K562 (cell line): ENCODE results near the gene RARRES1. TPM values are rescaled to one million over a fixed set of nuclear protein-coding genes. Genes with fewer than 3 reads are reported as not detected.

ENCODE experiments used
- ADNP ChIP-seq: fragments of 200-800 bp; sonication (Bioruptor generic); IDR thresholded peaks from 2 replicates; pipeline ENCODE4 v1.6.1; 2016; ENCODE audit warnings: missing genetic modification characterization, missing compliant biosample characterization
- ATF7 ChIP-seq: fragments of 450-650 bp; IDR thresholded peaks from 2 replicates; pipeline ENCODE4 v1.7.1; 2014; ENCODE audit warnings: mild to moderate bottlenecking, moderate library complexity
- BDP1 ChIP-seq: IDR thresholded peaks from 3 replicates; pipeline ENCODE4 v1.6.1; 2011; ENCODE audit not compliant: insufficient read length, insufficient read depth
- BRF1 ChIP-seq: IDR thresholded peaks from 3 replicates; pipeline ENCODE4 v1.6.1; 2011; ENCODE audit warnings: borderline replicate concordance, mild to moderate bottlenecking; ENCODE audit not compliant: insufficient read length; ENCODE audit errors: extremely low read depth
- CBFA2T3 ChIP-seq: fragments of 450-650 bp; IDR thresholded peaks from 2 replicates; pipeline ENCODE4 v1.6.1; 2017
- CHD2 ChIP-seq: IDR thresholded peaks from 2 replicates; pipeline ENCODE4 v1.6.1; 2011; ENCODE audit warnings: low read depth, low read length
- CREB3L1 ChIP-seq: fragments of 450-650 bp; IDR thresholded peaks from 2 replicates; pipeline ENCODE4 v1.6.1; 2014; ENCODE audit warnings: low read depth, mild to moderate bottlenecking, moderate library complexity, borderline replicate concordance
- DLX4 ChIP-seq: fragments of 250-450 bp; sonication (Bioruptor Pico); IDR thresholded peaks from 2 replicates; pipeline ENCODE4 v1.6.1; 2021; ENCODE audit warnings: mild to moderate bottlenecking
- DPF2 ChIP-seq: fragments of 450-650 bp; IDR thresholded peaks from 2 replicates; pipeline ENCODE4 v1.6.1; 2016
- HDAC1 ChIP-seq, 2 experiments: fragments of 450-650 bp; IDR thresholded peaks; 2 replicates each; pipeline ENCODE4 v1.6.1; 2016 to 2017; ENCODE audit warnings: inconsistent platforms in 1 of 2, mild to moderate bottlenecking in 1 of 2, moderate library complexity in 1 of 2
- IRF9 ChIP-seq: fragments of 450-650 bp; IDR thresholded peaks from 2 replicates; pipeline ENCODE4 v1.6.1; 2016; ENCODE audit warnings: missing biosample characterization, missing genetic modification characterization
- NEUROD1 ChIP-seq: fragments of 150-350 bp; IDR thresholded peaks from 2 replicates; pipeline ENCODE4 v1.6.1; 2014; ENCODE audit warnings: borderline replicate concordance, low read length, low read depth; ENCODE audit not compliant: partially characterized antibody
- NONO ChIP-seq, 2 experiments: fragments of 200-400 bp in 1 of 2; fragments of 450-650 bp in 1 of 2; formaldehyde crosslinking in 1 of 2; IDR thresholded peaks; 2 replicates each; pipeline ENCODE4 v1.6.1; 2017; ENCODE audit warnings: low read depth in 2 of 2, mild to moderate bottlenecking in 2 of 2, moderate library complexity in 2 of 2, low read length in 1 of 2
- PHF20 ChIP-seq: fragments of 450-650 bp; IDR thresholded peaks from 2 replicates; pipeline ENCODE4 v1.6.1; 2018; ENCODE audit not compliant: partially characterized antibody
- RERE ChIP-seq: sonication (generic); formaldehyde crosslinking; IDR thresholded peaks from 2 replicates; pipeline ENCODE4 v1.8.0; 2023; ENCODE audit warnings: missing genetic modification reagents, mild to moderate bottlenecking, borderline replicate concordance
- STAG1 ChIP-seq: sonication (generic); formaldehyde crosslinking; IDR thresholded peaks from 2 replicates; pipeline ENCODE4 v1.5.0; 2020; ENCODE audit warnings: missing genetic modification reagents, borderline replicate concordance
- STAT5B ChIP-seq: fragments of 250-450 bp; sonication (Bioruptor Pico); IDR thresholded peaks from 2 replicates; pipeline ENCODE4 v1.8.0; 2021; ENCODE audit warnings: mild to moderate bottlenecking, inconsistent platforms
- U2AF2 ChIP-seq: fragments of 200-400 bp; formaldehyde crosslinking; optimal IDR thresholded peaks from 2 replicates; pipeline ENCODE3; 2017; ENCODE audit warnings: low read depth, mild to moderate bottlenecking, low read length
- XRCC5 ChIP-seq: fragments of 200-400 bp; formaldehyde crosslinking; IDR thresholded peaks from 2 replicates; pipeline ENCODE4 v1.6.1; 2017; ENCODE audit warnings: low read depth, mild to moderate bottlenecking, low read length
- ZNF121 ChIP-seq: sonication (generic); formaldehyde crosslinking; conservative IDR thresholded peaks from 2 replicates; pipeline ENCODE4 v1.8.0; 2022; ENCODE audit warnings: missing genetic modification reagents
- ZNF140 ChIP-seq: fragments of 250-450 bp; sonication (Bioruptor Pico); IDR thresholded peaks from 2 replicates; pipeline ENCODE4 v1.8.0; 2021; ENCODE audit warnings: moderate library complexity, mild to moderate bottlenecking, inconsistent platforms
- ZNF174 ChIP-seq: fragments of 250-450 bp; sonication (Bioruptor Pico); IDR thresholded peaks from 2 replicates; pipeline ENCODE4 v1.4.0; 2020; ENCODE audit warnings: mild to moderate bottlenecking
- ZZZ3 ChIP-seq: fragments of 450-650 bp; IDR thresholded peaks from 2 replicates; pipeline ENCODE4 v1.6.1; 2016; ENCODE audit warnings: antibody characterized with exemption, mild to moderate bottlenecking, moderate library complexity
- polyA plus RNA-seq, 8 experiments: library from polyadenylated mRNA; depleted of rRNA in 4 of 8; stranded (reverse) in 5 of 8; unstranded in 3 of 8; fragments of >200 nt; fragmentation: Nextera tagmentation in 2 of 8; fragmentation: Illumina TruSeq in 1 of 8; extraction: Ambion mirVana in 2 of 8; extraction: Trizol in 1 of 8; gene quantifications; 2 replicates each; pipeline versions ENCODE4 v1.2.1 to v1.2.3, GENCODE V29; 2011 to 2014; ENCODE audit warnings: inconsistent platforms in 1 of 8, missing spikeins in 1 of 8
- total RNA-seq, 7 experiments: library from RNA; depleted of rRNA in 6 of 7; stranded (reverse); fragments of >200 nt in 6 of 7; fragmentation: Illumina TruSeq in 2 of 7; extraction: Trizol in 2 of 7; gene quantifications; 2 replicates each; pipeline versions ENCODE4 v1.2.1 to v1.2.3, GENCODE V29; 2011 to 2021; ENCODE audit warnings: low replicate concordance in 1 of 7

The RARRES1 gene
- total and polyA plus RNA-seq, 9 of the 15 experiments (the other 6 are each of a cell fraction or from before 2014, with no cell fraction given) = not detected

GRCh38 chr3:158679547-158680000 lies 52.7 kb downstream of the RARRES1 start (continued):
- peak; percentile 15; the same call in 1 of the 2 replicates for TF ChIP-seq CREB3L1
- TF ChIP-seq DPF2 = peak; percentile 98
- TF ChIP-seq STAG1 (CRISPR knock-in tag) = no peak
- TF ChIP-seq ZNF121 (CRISPR knock-in tag) = no peak
- TF ChIP-seq DLX4 (CRISPR knock-in tag) = no peak
- no peak for TF ChIP-seq ZNF174
- no peak for TF ChIP-seq NEUROD1
- no peak for TF ChIP-seq IRF9 (tag)
- TF ChIP-seq CBFA2T3 = peak; percentile 97
- TF ChIP-seq PHF20 = no peak
- TF ChIP-seq ZNF140 (CRISPR knock-in tag) = no peak
- TF ChIP-seq CHD2 = no peak
- TF ChIP-seq STAT5B (CRISPR knock-in tag) = no peak
- TF ChIP-seq BDP1 = no peak
- TF ChIP-seq ZZZ3 = no peak
- TF ChIP-seq ADNP (tag) = 0 out of 2 replicates have a peak, but pooled peaks have one; percentile 63
- TF ChIP-seq U2AF2 = no peak
- TF ChIP-seq ATF7 = peak; percentile 39; the same call in 1 of the 2 replicates
- no peak for TF ChIP-seq XRCC5
- no peak for TF ChIP-seq RERE (CRISPR knock-in tag)
- TF ChIP-seq BRF1 = no peak
- TF ChIP-seq NONO (IDR thresholded peaks at IDR 0.05; ENCODE audit: low read depth in 2 of 2, low read length in 1 of 2) = no peak
- TF ChIP-seq HDAC1 (IDR thresholded peaks at IDR 0.05) = 0 out of 4 replicates have a peak, but pooled peaks of 1 of the 2 experiments have one; percentile 20
